GM23248 (cell line): ENCODE results near the gene RASGEF1C.

Experiments used
- EZH2 ChIP-seq: fragments of 200-600 bp; sonication (generic); IDR thresholded peaks from 2 replicates; pipeline ENCODE4 v1.6.1; 2018; ENCODE audit warnings: antibody characterized with exemption, mild to moderate bottlenecking; ENCODE audit not compliant: insufficient read depth, poor library complexity, severe bottlenecking
- EZH2phosphoT487 ChIP-seq: fragments of 200-600 bp; sonication (generic); IDR thresholded peaks from 2 replicates; pipeline ENCODE4 v1.6.1; 2018; ENCODE audit warnings: antibody characterized with exemption, moderate library complexity, mild to moderate bottlenecking, low read depth; ENCODE audit not compliant: insufficient read depth

GRCh38 chr5:180138976-180139730, 69.9 kb downstream of the RASGEF1C start:
- TF ChIP-seq EZH2 (no peak), EZH2phosphoT487 (no peak)
